WTC11 (cell line): Measurements from ENCODE around the gene KLF11. TPM values are rescaled to one million over a fixed set of nuclear protein-coding genes. Genes with fewer than 3 reads are reported as not detected.

ENCODE experiments used
- ATAC-seq: fragments of 200-7000 bp; cut with Tn5 transposase; 2 replicates; pipeline ENCODE4 v1.10.0; 2021; ENCODE audit warnings: mild to moderate bottlenecking, moderate library complexity
- Bru-seq: library from RNA; stranded (reverse); fragments of 400-500 nt; gene quantifications from one replicate; lab custom pipeline; 2021; lab: Mats Ljungman, UMichigan
- CTCF ChIA-PET: fragments of 300-600 bp; sonication (Branson Sonifier 250); formaldehyde crosslinking; loops from one replicate; lab custom pipeline; 2021; ENCODE audit warnings: antibody characterized with exemption; lab: Charles Lee
- POLR2A ChIA-PET: fragments of 350-600 bp; sonication (Branson Sonifier 250); formaldehyde crosslinking; loops from one replicate; lab custom pipeline; 2021; ENCODE audit warnings: antibody characterized with exemption; lab: Charles Lee
- DNase-seq: peaks from one replicate; pipeline ENCODE4 v3.0.0; 2021; ENCODE audit warnings: low spot score
- H3K27ac Mint-ChIP-seq: 2 replicates; pipeline ENCODE4 v1.8.0; 2021; ENCODE audit warnings: mixed read lengths
- H3K27me3 Mint-ChIP-seq: 2 replicates; pipeline ENCODE4 v1.8.0; 2021; ENCODE audit warnings: low read depth, mild to moderate bottlenecking, moderate library complexity, mixed read lengths
- H3K36me3 Mint-ChIP-seq: 2 replicates; pipeline ENCODE4 v1.8.0; 2021; ENCODE audit warnings: mixed read lengths
- H3K4me1 Mint-ChIP-seq: 2 replicates; pipeline ENCODE4 v1.8.0; 2022; ENCODE audit warnings: mixed read lengths
- H3K4me3 Mint-ChIP-seq: 2 replicates; pipeline ENCODE4 v1.8.0; 2021; ENCODE audit warnings: mild to moderate bottlenecking, moderate library complexity, mixed read lengths
- H3K9me3 Mint-ChIP-seq: 2 replicates; pipeline ENCODE4 v1.8.0; 2021; ENCODE audit warnings: mixed read lengths
- CREM ChIP-seq: sonication (generic); formaldehyde crosslinking; IDR thresholded peaks from 2 replicates; pipeline ENCODE4 v1.8.1; 2022; ENCODE audit warnings: mild to moderate bottlenecking, missing genetic modification reagents, moderate library complexity
- ELF4 ChIP-seq: sonication (generic); formaldehyde crosslinking; IDR thresholded peaks from 2 replicates; pipeline ENCODE4 v1.8.1; 2022; ENCODE audit warnings: low read depth, mild to moderate bottlenecking, moderate library complexity, missing genetic modification reagents
- EMX1 ChIP-seq: fragments of 250-450 bp; sonication (Bioruptor Pico); IDR thresholded peaks from 2 replicates; pipeline ENCODE4 v1.8.0; 2021; ENCODE audit warnings: mild to moderate bottlenecking
- FOXP1 ChIP-seq: sonication (generic); formaldehyde crosslinking; IDR thresholded peaks from 2 replicates; pipeline ENCODE4 v1.8.0; 2022; ENCODE audit warnings: missing genetic modification reagents, mild to moderate bottlenecking, moderate library complexity, borderline replicate concordance
- GRHL2 ChIP-seq: fragments of 250-450 bp; sonication (Bioruptor Pico); IDR thresholded peaks from 2 replicates; pipeline ENCODE4 v1.8.0; 2022; ENCODE audit warnings: mild to moderate bottlenecking, moderate library complexity; ENCODE audit not compliant: insufficient replicate concordance, severe bottlenecking
- NFE2L1 ChIP-seq: sonication (generic); formaldehyde crosslinking; IDR thresholded peaks from 2 replicates; pipeline ENCODE4 v1.8.1; 2023; ENCODE audit warnings: missing genetic modification reagents
- OVOL2 ChIP-seq: fragments of 250-450 bp; sonication (Bioruptor Pico); IDR thresholded peaks from 2 replicates; pipeline ENCODE4 v1.9.0; 2021; ENCODE audit warnings: mild to moderate bottlenecking, borderline replicate concordance
- RELA ChIP-seq: sonication (generic); formaldehyde crosslinking; IDR thresholded peaks from 2 replicates; pipeline ENCODE4 v1.8.1; 2022; ENCODE audit warnings: missing genetic modification reagents, mild to moderate bottlenecking, borderline replicate concordance
- ZBTB21 ChIP-seq: sonication (generic); formaldehyde crosslinking; IDR thresholded peaks from 2 replicates; pipeline ENCODE4 v1.8.1; 2023; ENCODE audit warnings: mild to moderate bottlenecking, missing genetic modification reagents, borderline replicate concordance
- long read RNA-seq, 3 experiments: library from RNA in 1 of 3; library from capped mRNA in 1 of 3; library from polyadenylated mRNA in 1 of 3; unstranded in 2 of 3; stranded (forward) in 1 of 3; transcript quantifications; one replicate each; pipeline ENCODE4 v2.0.0, GENCODE V29; 2021
- total RNA-seq: library from RNA; stranded (reverse); gene quantifications from 3 replicates; pipeline ENCODE4 v1.2.3, GENCODE V29; 2021
- TF ChIP-seq, protein P1 (sequence below): fragments of 250-450 bp; sonication (Bioruptor Pico); IDR thresholded peaks from 2 replicates; pipeline ENCODE4 v1.9.0; 2021; ENCODE audit warnings: mild to moderate bottlenecking
- TF ChIP-seq, protein P2 (sequence below): sonication (generic); formaldehyde crosslinking; IDR thresholded peaks from 2 replicates; pipeline ENCODE4 v1.8.0; 2022; ENCODE audit warnings: missing genetic modification reagents
- TF ChIP-seq, protein P3 (sequence below): sonication (generic); formaldehyde crosslinking; IDR thresholded peaks from 2 replicates; pipeline ENCODE4 v1.8.1; 2023; ENCODE audit warnings: mild to moderate bottlenecking, missing genetic modification reagents
- TF ChIP-seq, protein P4 (sequence below): fragments of 250-450 bp; sonication (Bioruptor Pico); IDR thresholded peaks from 2 replicates; pipeline ENCODE4 v1.9.0; 2021; ENCODE audit warnings: mild to moderate bottlenecking, borderline replicate concordance
- TF ChIP-seq, protein P5 (sequence below): sonication (generic); formaldehyde crosslinking; IDR thresholded peaks from 2 replicates; pipeline ENCODE4 v1.8.0; 2023; ENCODE audit warnings: mild to moderate bottlenecking, missing genetic modification reagents
- TF ChIP-seq, protein P6 (sequence below): sonication (generic); formaldehyde crosslinking; IDR thresholded peaks from 2 replicates; pipeline ENCODE4 v1.8.1; 2022; ENCODE audit warnings: missing genetic modification reagents, borderline replicate concordance
- TF ChIP-seq, protein P7 (sequence below): sonication (generic); formaldehyde crosslinking; IDR thresholded peaks from 2 replicates; pipeline ENCODE4 v1.8.1; 2022; ENCODE audit warnings: mild to moderate bottlenecking, moderate library complexity, missing genetic modification reagents
- TF ChIP-seq, protein P8 (sequence below): sonication (generic); formaldehyde crosslinking; IDR thresholded peaks from 2 replicates; pipeline ENCODE4 v1.8.1; 2023; ENCODE audit warnings: mild to moderate bottlenecking, missing genetic modification reagents, moderate library complexity

Gene KLF11
- total RNA-seq (8.8 to 14.4 TPM (median 13.7 TPM) in 3 replicates), Bru-seq, nascent RNA (percentile 75 among the genes with signal in this experiment)
- long read RNA-seq, experiment 1, full-length matches to known transcripts: 41 of 45 reads
- long read RNA-seq, experiment 1, partial matches to known transcripts: 2 of 45 reads
- long read RNA-seq, experiment 1, other reads (novel, unspliced or antisense): 2 of 45 reads
- long read RNA-seq, experiment 2, full-length matches to known transcripts: 6 of 19 reads
- long read RNA-seq, experiment 2, partial matches to known transcripts: 4 of 19 reads
- long read RNA-seq, experiment 2, other reads (novel, unspliced or antisense): 9 of 19 reads
- long read RNA-seq, experiment 3, partial matches to known transcripts: 1 of 1 reads
- long read RNA-seq, experiment 3, other reads (novel, unspliced or antisense): 0 of 1 reads

DNA sequence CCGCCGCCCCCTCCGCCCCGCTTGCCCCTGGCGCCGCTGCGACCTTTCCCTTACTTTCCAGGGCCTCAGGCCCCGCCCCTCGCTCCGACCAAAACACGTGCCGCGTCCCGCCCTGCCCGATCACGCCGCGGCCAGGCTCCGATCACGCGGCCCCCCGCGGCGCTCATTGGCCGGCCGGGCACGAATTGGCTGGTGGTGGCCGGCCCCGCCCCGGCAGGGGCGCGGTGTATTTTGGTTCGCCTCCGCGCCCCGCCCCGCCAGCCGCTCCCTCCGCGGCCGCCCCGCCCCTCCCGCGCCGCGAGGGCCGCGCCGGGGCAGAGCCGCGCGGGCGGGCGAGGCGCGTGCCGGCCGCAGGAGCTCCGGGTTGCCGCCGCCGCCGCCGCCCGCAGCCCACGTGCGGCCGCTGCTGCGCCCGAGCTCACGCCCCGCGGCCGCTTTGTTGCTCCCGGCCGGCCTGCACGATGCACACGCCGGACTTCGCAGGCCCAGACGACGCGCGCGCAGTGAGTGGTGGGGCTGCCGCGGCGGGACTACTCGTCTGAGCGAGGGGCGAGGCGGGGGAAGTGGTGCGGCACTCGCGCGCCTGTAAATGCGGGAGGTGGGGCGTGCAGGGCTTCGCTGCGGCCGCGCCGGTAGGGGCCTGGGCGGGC lies at the start of gene KLF11:
TSS of gene KLF11 (plus strand) at position 295 of the 650 bp plus-strand sequence. CDS start at position 462, 167 bp downstream.
- Mint-ChIP-seq H3K9me3 (no peaks in the 10 kb centered on the region), H3K4me3 (peak within 1 kb of the TSS; percentile 80), H3K4me1 (peaks cover 10% of the 10 kb centered on the region), H3K27ac (peak within 1 kb of the TSS; percentile 94), H3K27me3 (peaks cover 38% of the 10 kb centered on the region), H3K36me3 (peaks cover 15% of the 10 kb centered on the region)
- DNase-seq (peak; percentile 90), ATAC-seq (peak; percentile 50)
- CTCF ChIA-PET: interaction anchor here (0.8 to 2.2 kb wide), 7 partner anchors 14 to 366 kb away, joined by 3 to 16 read pairs (median 6); no protein-coding TSS in a partner anchor
- POLR2A ChIA-PET: interaction anchor here (1.1 to 1.7 kb wide), 4 partner anchors 14 to 412 kb away, joined by 3 to 5 read pairs (median 4); partner anchors contain the start of genes TAF1B and YWHAQ
- TF ChIP-seq EMX1 (CRISPR knock-in tag): no peak
- TF ChIP-seq, protein P1, sequence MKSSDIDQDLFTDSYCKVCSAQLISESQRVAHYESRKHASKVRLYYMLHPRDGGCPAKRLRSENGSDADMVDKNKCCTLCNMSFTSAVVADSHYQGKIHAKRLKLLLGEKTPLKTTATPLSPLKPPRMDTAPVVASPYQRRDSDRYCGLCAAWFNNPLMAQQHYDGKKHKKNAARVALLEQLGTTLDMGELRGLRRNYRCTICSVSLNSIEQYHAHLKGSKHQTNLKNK (CRISPR knock-in tag): 0 out of 2 replicates have a peak, but pooled peaks have one; percentile 40
- no peak for TF ChIP-seq OVOL2 (CRISPR knock-in tag)
- TF ChIP-seq, protein P2, sequence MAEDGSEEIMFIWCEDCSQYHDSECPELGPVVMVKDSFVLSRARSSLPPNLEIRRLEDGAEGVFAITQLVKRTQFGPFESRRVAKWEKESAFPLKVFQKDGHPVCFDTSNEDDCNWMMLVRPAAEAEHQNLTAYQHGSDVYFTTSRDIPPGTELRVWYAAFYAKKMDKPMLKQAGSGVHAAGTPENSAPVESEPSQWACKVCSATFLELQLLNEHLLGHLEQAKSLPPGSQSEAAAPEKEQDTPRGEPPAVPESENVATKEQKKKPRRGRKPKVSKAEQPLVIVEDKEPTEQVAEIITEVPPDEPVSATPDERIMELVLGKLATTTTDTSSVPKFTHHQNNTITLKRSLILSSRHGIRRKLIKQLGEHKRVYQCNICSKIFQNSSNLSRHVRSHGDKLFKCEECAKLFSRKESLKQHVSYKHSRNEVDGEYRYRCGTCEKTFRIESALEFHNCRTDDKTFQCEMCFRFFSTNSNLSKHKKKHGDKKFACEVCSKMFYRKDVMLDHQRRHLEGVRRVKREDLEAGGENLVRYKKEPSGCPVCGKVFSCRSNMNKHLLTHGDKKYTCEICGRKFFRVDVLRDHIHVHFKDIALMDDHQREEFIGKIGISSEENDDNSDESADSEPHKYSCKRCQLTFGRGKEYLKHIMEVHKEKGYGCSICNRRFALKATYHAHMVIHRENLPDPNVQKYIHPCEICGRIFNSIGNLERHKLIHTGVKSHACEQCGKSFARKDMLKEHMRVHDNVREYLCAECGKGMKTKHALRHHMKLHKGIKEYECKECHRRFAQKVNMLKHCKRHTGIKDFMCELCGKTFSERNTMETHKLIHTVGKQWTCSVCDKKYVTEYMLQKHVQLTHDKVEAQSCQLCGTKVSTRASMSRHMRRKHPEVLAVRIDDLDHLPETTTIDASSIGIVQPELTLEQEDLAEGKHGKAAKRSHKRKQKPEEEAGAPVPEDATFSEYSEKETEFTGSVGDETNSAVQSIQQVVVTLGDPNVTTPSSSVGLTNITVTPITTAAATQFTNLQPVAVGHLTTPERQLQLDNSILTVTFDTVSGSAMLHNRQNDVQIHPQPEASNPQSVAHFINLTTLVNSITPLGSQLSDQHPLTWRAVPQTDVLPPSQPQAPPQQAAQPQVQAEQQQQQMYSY (CRISPR knock-in tag): peak; percentile 69
- TF ChIP-seq RELA (CRISPR knock-in tag): peak; percentile 93
- no peak for TF ChIP-seq GRHL2 (CRISPR knock-in tag)
- peak; percentile 95 for TF ChIP-seq ZBTB21 (CRISPR knock-in tag)
- TF ChIP-seq CREM (CRISPR knock-in tag): peak; percentile 67
- TF ChIP-seq, protein P3, sequence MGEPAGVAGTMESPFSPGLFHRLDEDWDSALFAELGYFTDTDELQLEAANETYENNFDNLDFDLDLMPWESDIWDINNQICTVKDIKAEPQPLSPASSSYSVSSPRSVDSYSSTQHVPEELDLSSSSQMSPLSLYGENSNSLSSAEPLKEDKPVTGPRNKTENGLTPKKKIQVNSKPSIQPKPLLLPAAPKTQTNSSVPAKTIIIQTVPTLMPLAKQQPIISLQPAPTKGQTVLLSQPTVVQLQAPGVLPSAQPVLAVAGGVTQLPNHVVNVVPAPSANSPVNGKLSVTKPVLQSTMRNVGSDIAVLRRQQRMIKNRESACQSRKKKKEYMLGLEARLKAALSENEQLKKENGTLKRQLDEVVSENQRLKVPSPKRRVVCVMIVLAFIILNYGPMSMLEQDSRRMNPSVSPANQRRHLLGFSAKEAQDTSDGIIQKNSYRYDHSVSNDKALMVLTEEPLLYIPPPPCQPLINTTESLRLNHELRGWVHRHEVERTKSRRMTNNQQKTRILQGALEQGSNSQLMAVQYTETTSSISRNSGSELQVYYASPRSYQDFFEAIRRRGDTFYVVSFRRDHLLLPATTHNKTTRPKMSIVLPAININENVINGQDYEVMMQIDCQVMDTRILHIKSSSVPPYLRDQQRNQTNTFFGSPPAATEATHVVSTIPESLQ: peak; percentile 81; the same call in 1 of the 2 replicates
- peak; percentile 79; the same call in 1 of the 2 replicates for TF ChIP-seq ELF4 (CRISPR knock-in tag)
- TF ChIP-seq NFE2L1: peak; percentile 95
- TF ChIP-seq, protein P4, sequence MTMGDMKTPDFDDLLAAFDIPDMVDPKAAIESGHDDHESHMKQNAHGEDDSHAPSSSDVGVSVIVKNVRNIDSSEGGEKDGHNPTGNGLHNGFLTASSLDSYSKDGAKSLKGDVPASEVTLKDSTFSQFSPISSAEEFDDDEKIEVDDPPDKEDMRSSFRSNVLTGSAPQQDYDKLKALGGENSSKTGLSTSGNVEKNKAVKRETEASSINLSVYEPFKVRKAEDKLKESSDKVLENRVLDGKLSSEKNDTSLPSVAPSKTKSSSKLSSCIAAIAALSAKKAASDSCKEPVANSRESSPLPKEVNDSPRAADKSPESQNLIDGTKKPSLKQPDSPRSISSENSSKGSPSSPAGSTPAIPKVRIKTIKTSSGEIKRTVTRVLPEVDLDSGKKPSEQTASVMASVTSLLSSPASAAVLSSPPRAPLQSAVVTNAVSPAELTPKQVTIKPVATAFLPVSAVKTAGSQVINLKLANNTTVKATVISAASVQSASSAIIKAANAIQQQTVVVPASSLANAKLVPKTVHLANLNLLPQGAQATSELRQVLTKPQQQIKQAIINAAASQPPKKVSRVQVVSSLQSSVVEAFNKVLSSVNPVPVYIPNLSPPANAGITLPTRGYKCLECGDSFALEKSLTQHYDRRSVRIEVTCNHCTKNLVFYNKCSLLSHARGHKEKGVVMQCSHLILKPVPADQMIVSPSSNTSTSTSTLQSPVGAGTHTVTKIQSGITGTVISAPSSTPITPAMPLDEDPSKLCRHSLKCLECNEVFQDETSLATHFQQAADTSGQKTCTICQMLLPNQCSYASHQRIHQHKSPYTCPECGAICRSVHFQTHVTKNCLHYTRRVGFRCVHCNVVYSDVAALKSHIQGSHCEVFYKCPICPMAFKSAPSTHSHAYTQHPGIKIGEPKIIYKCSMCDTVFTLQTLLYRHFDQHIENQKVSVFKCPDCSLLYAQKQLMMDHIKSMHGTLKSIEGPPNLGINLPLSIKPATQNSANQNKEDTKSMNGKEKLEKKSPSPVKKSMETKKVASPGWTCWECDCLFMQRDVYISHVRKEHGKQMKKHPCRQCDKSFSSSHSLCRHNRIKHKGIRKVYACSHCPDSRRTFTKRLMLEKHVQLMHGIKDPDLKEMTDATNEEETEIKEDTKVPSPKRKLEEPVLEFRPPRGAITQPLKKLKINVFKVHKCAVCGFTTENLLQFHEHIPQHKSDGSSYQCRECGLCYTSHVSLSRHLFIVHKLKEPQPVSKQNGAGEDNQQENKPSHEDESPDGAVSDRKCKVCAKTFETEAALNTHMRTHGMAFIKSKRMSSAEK (CRISPR knock-in tag): no peak
- TF ChIP-seq, protein P5, sequence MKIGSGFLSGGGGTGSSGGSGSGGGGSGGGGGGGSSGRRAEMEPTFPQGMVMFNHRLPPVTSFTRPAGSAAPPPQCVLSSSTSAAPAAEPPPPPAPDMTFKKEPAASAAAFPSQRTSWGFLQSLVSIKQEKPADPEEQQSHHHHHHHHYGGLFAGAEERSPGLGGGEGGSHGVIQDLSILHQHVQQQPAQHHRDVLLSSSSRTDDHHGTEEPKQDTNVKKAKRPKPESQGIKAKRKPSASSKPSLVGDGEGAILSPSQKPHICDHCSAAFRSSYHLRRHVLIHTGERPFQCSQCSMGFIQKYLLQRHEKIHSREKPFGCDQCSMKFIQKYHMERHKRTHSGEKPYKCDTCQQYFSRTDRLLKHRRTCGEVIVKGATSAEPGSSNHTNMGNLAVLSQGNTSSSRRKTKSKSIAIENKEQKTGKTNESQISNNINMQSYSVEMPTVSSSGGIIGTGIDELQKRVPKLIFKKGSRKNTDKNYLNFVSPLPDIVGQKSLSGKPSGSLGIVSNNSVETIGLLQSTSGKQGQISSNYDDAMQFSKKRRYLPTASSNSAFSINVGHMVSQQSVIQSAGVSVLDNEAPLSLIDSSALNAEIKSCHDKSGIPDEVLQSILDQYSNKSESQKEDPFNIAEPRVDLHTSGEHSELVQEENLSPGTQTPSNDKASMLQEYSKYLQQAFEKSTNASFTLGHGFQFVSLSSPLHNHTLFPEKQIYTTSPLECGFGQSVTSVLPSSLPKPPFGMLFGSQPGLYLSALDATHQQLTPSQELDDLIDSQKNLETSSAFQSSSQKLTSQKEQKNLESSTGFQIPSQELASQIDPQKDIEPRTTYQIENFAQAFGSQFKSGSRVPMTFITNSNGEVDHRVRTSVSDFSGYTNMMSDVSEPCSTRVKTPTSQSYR (CRISPR knock-in tag): peak; percentile 84
- TF ChIP-seq, protein P6, sequence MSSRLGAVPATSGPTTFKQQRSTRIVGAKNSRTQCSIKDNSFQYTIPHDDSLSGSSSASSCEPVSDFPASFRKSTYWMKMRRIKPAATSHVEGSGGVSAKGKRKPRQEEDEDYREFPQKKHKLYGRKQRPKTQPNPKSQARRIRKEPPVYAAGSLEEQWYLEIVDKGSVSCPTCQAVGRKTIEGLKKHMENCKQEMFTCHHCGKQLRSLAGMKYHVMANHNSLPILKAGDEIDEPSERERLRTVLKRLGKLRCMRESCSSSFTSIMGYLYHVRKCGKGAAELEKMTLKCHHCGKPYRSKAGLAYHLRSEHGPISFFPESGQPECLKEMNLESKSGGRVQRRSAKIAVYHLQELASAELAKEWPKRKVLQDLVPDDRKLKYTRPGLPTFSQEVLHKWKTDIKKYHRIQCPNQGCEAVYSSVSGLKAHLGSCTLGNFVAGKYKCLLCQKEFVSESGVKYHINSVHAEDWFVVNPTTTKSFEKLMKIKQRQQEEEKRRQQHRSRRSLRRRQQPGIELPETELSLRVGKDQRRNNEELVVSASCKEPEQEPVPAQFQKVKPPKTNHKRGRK: peak; percentile 62; the same call in 1 of the 2 replicates
- TF ChIP-seq, protein P7, sequence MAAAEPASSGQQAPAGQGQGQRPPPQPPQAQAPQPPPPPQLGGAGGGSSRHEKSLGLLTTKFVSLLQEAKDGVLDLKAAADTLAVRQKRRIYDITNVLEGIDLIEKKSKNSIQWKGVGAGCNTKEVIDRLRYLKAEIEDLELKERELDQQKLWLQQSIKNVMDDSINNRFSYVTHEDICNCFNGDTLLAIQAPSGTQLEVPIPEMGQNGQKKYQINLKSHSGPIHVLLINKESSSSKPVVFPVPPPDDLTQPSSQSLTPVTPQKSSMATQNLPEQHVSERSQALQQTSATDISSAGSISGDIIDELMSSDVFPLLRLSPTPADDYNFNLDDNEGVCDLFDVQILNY (CRISPR knock-in tag): peak; percentile 83; the same call in 1 of the 2 replicates
- peak; percentile 94 for TF ChIP-seq FOXP1
- TF ChIP-seq, protein P8, sequence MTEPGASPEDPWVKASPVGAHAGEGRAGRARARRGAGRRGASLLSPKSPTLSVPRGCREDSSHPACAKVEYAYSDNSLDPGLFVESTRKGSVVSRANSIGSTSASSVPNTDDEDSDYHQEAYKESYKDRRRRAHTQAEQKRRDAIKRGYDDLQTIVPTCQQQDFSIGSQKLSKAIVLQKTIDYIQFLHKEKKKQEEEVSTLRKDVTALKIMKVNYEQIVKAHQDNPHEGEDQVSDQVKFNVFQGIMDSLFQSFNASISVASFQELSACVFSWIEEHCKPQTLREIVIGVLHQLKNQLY (CRISPR knock-in tag): no peak
